ENCODE data around the gene KCNN1.

Gene KCNN1

DNA sequence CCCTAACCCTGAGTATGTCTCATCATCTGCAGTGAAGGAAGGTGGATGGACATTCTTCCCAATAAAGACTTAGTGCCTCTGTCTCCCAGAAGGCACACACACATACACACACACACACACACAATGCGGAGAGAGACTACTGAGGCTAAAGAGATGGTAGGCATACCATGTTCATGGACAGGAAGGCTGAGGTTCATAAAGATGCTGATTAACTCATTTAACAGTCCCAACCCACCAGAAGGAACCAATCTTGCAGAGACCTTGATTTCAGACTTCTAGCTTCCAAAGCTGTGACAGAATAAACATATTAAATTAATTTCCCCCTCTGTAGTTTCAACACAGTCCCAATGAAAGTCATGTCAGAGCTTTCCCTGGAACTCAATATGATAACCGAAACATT lies 74.1 kb downstream of the KCNN1 start:
- POLR2A ChIA-PET = no interaction called here
- no peak for TF ChIP-seq ELF4 (IDR thresholded peaks at IDR 0.05)
- TF ChIP-seq FOXA1 (IDR thresholded peaks at IDR 0.05) = no peak
- TF ChIP-seq CTBP1 (IDR thresholded peaks at IDR 0.05; ENCODE audit: borderline replicate concordance) = no peak
- no peak for TF ChIP-seq ARNT (IDR thresholded peaks at IDR 0.05)
- TF ChIP-seq, protein P1, sequence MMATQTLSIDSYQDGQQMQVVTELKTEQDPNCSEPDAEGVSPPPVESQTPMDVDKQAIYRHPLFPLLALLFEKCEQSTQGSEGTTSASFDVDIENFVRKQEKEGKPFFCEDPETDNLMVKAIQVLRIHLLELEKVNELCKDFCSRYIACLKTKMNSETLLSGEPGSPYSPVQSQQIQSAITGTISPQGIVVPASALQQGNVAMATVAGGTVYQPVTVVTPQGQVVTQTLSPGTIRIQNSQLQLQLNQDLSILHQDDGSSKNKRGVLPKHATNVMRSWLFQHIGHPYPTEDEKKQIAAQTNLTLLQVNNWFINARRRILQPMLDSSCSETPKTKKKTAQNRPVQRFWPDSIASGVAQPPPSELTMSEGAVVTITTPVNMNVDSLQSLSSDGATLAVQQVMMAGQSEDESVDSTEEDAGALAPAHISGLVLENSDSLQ (IDR thresholded peaks at IDR 0.05) = no peak
- no peak for TF ChIP-seq FOXK2 (IDR thresholded peaks at IDR 0.05)
- TF ChIP-seq TARDBP (IDR thresholded peaks at IDR 0.05) = no peak
- no peak for TF ChIP-seq BHLHE40 (IDR thresholded peaks at IDR 0.05; ENCODE audit: borderline replicate concordance)
- no peak for DNase-seq (ENCODE audit: extremely low spot score)
- CTCF ChIA-PET = no interaction called here

- ChIA-PET CTCF (no interaction called here), POLR2A (no interaction called here)
- DNase-seq (ENCODE audit: extremely low spot score) = no peak
- TF ChIP-seq ELF4 (IDR thresholded peaks at IDR 0.05) (no peak), BHLHE40 (IDR thresholded peaks at IDR 0.05; ENCODE audit: borderline replicate concordance) (no peak), L3MBTL2 (conservative IDR thresholded peaks at IDR 0.05) (no peak), LEF1 (IDR thresholded peaks at IDR 0.05; ENCODE audit: borderline replicate concordance) (no peak), FOXM1 (IDR thresholded peaks at IDR 0.05; ENCODE audit: borderline replicate concordance) (no peak), SP1 (IDR thresholded peaks at IDR 0.05) (no peak), TARDBP (IDR thresholded peaks at IDR 0.05) (no peak), CTBP1 (IDR thresholded peaks at IDR 0.05; ENCODE audit: borderline replicate concordance) (no peak), FOXA1 (IDR thresholded peaks at IDR 0.05) (no peak), FOXK2 (IDR thresholded peaks at IDR 0.05) (no peak), ZNF384 (IDR thresholded peaks at IDR 0.05) (no peak), ARNT (IDR thresholded peaks at IDR 0.05) (no peak), HDGF (IDR thresholded peaks at IDR 0.05; ENCODE audit: borderline replicate concordance) (no peak), SUZ12 (IDR thresholded peaks at IDR 0.05) (no peak), NFRKB (IDR thresholded peaks at IDR 0.05) (no peak)
- TF ChIP-seq, protein P1 (IDR thresholded peaks at IDR 0.05) = no peak
Observed at GRCh38 chr19:18043676-18044075, 76.8 kb downstream of the KCNN1 start.

- ChIA-PET CTCF (interaction anchor here (0.6 to 0.7 kb wide), 2 partner anchors 19 to 50 kb away, joined by 3 read pairs; no protein-coding TSS in a partner anchor), POLR2A (interaction anchor here (1.1 kb wide), 2 partner anchors 12 to 16 kb away, joined by 3 read pairs; no protein-coding TSS in a partner anchor)
- no peak for DNase-seq (ENCODE audit: extremely low spot score)
- TF ChIP-seq ZNF384 (IDR thresholded peaks at IDR 0.05) = no peak
- no peak for TF ChIP-seq SP1 (IDR thresholded peaks at IDR 0.05)
Observed at GRCh38 chr19:18044825-18045304, 78.0 kb downstream of the KCNN1 start.

GRCh38 chr19:18045307-18046050 lies 78.6 kb downstream of the KCNN1 start:
- ChIA-PET POLR2A (interaction anchor here (1.1 kb wide), 1 partner anchor 17 kb away, joined by 3 read pairs; no protein-coding TSS in a partner anchor), CTCF (interaction anchor here (0.6 kb wide), 1 partner anchor 51 kb away, joined by 3 read pairs; no protein-coding TSS in a partner anchor)
- no peak for DNase-seq (ENCODE audit: extremely low spot score)
- no peak for TF ChIP-seq NFRKB (IDR thresholded peaks at IDR 0.05)
- no peak for TF ChIP-seq FOXM1 (IDR thresholded peaks at IDR 0.05; ENCODE audit: borderline replicate concordance)
- no peak for TF ChIP-seq ZNF384 (IDR thresholded peaks at IDR 0.05)
- TF ChIP-seq, protein P1 (IDR thresholded peaks at IDR 0.05) = no peak
- TF ChIP-seq CTBP1 (IDR thresholded peaks at IDR 0.05; ENCODE audit: borderline replicate concordance) = no peak
- TF ChIP-seq ELF4 (IDR thresholded peaks at IDR 0.05) = no peak
- TF ChIP-seq HDGF (IDR thresholded peaks at IDR 0.05; ENCODE audit: borderline replicate concordance) = no peak
- no peak for TF ChIP-seq L3MBTL2 (conservative IDR thresholded peaks at IDR 0.05)
- no peak for TF ChIP-seq ARNT (IDR thresholded peaks at IDR 0.05)
- TF ChIP-seq FOXA1 (IDR thresholded peaks at IDR 0.05) = no peak
- TF ChIP-seq LEF1 (IDR thresholded peaks at IDR 0.05; ENCODE audit: borderline replicate concordance) = no peak
- TF ChIP-seq BHLHE40 (IDR thresholded peaks at IDR 0.05; ENCODE audit: borderline replicate concordance) = no peak
- TF ChIP-seq SP1 (IDR thresholded peaks at IDR 0.05) = no peak
- no peak for TF ChIP-seq TARDBP (IDR thresholded peaks at IDR 0.05)
- no peak for TF ChIP-seq FOXK2 (IDR thresholded peaks at IDR 0.05)
- no peak for TF ChIP-seq SUZ12 (IDR thresholded peaks at IDR 0.05)

DNA sequence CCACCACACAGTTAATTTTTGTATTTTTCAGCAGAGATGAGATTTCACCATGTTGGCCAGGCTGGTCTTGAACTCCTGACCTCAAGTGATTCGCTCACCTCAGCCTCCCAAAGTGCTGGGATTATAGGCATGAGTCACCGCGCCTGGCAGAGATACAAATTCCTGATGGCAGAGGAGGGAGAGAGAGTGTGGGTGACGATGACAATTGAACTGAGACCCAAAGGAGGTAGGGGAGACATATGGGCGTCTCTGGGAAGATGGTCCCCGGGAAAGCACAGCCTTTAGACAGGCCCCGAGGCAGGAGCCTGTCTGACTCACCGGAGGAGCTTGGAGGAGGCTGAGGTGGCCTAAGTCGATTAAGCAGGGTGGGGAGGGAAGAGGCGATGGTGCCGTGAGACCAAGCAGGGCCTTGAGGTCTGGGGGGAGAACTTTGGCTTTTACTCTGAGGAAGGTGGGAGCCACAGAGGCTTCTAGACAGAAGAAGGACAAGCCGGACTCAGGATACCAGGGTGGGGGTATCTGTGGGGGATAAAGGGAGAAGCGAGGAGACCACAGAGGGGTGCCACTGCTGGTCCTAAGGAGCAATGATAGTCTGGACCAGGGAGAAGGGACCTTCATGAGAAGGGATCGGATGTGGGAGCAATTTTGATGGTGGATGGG lies 79.3 kb downstream of the KCNN1 start:
- no peak for DNase-seq (ENCODE audit: extremely low spot score)
- TF ChIP-seq L3MBTL2 (conservative IDR thresholded peaks at IDR 0.05) (no peak), ARNT (IDR thresholded peaks at IDR 0.05) (no peak), NFRKB (IDR thresholded peaks at IDR 0.05) (no peak), CTBP1 (IDR thresholded peaks at IDR 0.05; ENCODE audit: borderline replicate concordance) (no peak), FOXA1 (IDR thresholded peaks at IDR 0.05) (no peak), FOXM1 (IDR thresholded peaks at IDR 0.05; ENCODE audit: borderline replicate concordance) (no peak), SUZ12 (IDR thresholded peaks at IDR 0.05) (no peak), TARDBP (IDR thresholded peaks at IDR 0.05) (no peak), ZNF384 (IDR thresholded peaks at IDR 0.05) (no peak)
- CTCF ChIA-PET = no interaction called here
- POLR2A ChIA-PET = no interaction called here

DNA sequence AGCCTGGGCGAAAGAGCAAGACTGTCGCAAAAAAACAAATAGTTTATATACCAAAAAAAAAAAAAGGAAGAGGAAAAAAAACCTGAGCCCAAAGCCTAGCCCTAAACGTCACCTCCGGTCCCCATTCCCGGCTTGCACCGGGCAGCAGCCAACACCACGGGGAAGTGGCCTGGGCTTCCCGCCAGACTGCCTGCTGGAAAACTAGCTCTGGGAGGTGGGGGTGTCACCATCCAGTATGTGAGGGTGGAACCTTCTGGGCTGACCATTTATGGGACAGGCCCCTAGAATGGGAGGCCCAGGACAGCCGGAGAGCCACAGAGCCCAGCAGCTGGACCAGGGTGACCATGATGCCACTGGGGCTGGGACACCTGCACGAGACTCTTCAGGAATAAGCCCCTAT lies 82.5 kb downstream of the KCNN1 start:
- CTCF ChIA-PET = no interaction called here
- TF ChIP-seq BHLHE40 (IDR thresholded peaks at IDR 0.05; ENCODE audit: borderline replicate concordance) = no peak
- no peak for DNase-seq (ENCODE audit: extremely low spot score)
- POLR2A ChIA-PET = no interaction called here
